Stomach smooth muscle (tissue), 2 donors: ENCODE measurements around the gene SPIN1.

Experiments
- H3K27ac ChIP-seq: one replicate; pipeline ENCODE4 v1.7.0; 2013; ENCODE audit warnings: mild to moderate bottlenecking, low read length, inconsistent platforms
- H3K27me3 ChIP-seq, 2 donors: one replicate each; pipeline ENCODE4 v1.7.0; 2013; ENCODE audit warnings: low read length in 2 of 2; ENCODE audit not compliant: insufficient read depth in 2 of 2, control insufficient read depth in 1 of 2
- H3K36me3 ChIP-seq, 2 donors: one replicate each; pipeline ENCODE4 v1.7.0; 2013; ENCODE audit warnings: low read length in 2 of 2; ENCODE audit not compliant: control insufficient read depth in 2 of 2, insufficient read depth in 2 of 2
- H3K4me1 ChIP-seq: one replicate; pipeline ENCODE4 v1.7.0; 2013; ENCODE audit warnings: low read length; ENCODE audit not compliant: control insufficient read depth, insufficient read depth
- H3K4me3 ChIP-seq, 2 donors: one replicate each; pipeline ENCODE4 v1.7.0; 2013; ENCODE audit warnings: low read length in 2 of 2
- H3K9ac ChIP-seq, 2 donors: one replicate each; pipeline ENCODE4 v1.7.0; 2013; ENCODE audit warnings: low read length in 2 of 2, mild to moderate bottlenecking in 1 of 2
- H3K9me3 ChIP-seq, 2 donors: one replicate each; pipeline ENCODE4 v1.7.0; 2013; ENCODE audit warnings: low read length in 2 of 2; ENCODE audit not compliant: control insufficient read depth in 2 of 2
- donor health status: healthy.
- donor health status: Pancreatic carcinoma.

The SPIN1 gene

GRCh38 chr9:88433583-88434255 is 45.5 kb downstream of the SPIN1 start:
- no peak overlapping the region for H3K27ac ChIP-seq
- H3K9me3 ChIP-seq, result no peaks in the 10 kb centered on the region

GRCh38 chr9:88435336-88435735 is 47.1 kb downstream of the SPIN1 start:
- no peaks in the 10 kb centered on the region for H3K27me3 ChIP-seq
- H3K4me3 ChIP-seq, result no peak overlapping the region
- H3K9me3 ChIP-seq, result no peaks in the 10 kb centered on the region
- H3K4me1 ChIP-seq, result no peaks in the 10 kb centered on the region
- H3K9ac ChIP-seq, result no peak overlapping the region
- no peak overlapping the region for H3K27ac ChIP-seq
- H3K36me3 ChIP-seq, result peaks cover 10 to 18% of the 10 kb centered on the region in 2 donors

More at GRCh38 chr9:88433583-88434255, 45.5 kb downstream of the SPIN1 start:
- H3K4me3 ChIP-seq, result no peak overlapping the region
- H3K36me3 ChIP-seq, result peaks cover 10 to 24% of the 10 kb centered on the region in 2 donors
- H3K4me1 ChIP-seq, result no peaks in the 10 kb centered on the region
- H3K9ac ChIP-seq, result no peak overlapping the region
- H3K27me3 ChIP-seq, result no peaks in the 10 kb centered on the region

GRCh38 chr9:88436379-88436778 is 48.1 kb downstream of the SPIN1 start:
- Histone ChIP-seq H3K36me3 (peaks cover 10 to 18% of the 10 kb centered on the region in 2 donors), H3K27ac (no peak overlapping the region), H3K9me3 (no peaks in the 10 kb centered on the region)

DNA sequence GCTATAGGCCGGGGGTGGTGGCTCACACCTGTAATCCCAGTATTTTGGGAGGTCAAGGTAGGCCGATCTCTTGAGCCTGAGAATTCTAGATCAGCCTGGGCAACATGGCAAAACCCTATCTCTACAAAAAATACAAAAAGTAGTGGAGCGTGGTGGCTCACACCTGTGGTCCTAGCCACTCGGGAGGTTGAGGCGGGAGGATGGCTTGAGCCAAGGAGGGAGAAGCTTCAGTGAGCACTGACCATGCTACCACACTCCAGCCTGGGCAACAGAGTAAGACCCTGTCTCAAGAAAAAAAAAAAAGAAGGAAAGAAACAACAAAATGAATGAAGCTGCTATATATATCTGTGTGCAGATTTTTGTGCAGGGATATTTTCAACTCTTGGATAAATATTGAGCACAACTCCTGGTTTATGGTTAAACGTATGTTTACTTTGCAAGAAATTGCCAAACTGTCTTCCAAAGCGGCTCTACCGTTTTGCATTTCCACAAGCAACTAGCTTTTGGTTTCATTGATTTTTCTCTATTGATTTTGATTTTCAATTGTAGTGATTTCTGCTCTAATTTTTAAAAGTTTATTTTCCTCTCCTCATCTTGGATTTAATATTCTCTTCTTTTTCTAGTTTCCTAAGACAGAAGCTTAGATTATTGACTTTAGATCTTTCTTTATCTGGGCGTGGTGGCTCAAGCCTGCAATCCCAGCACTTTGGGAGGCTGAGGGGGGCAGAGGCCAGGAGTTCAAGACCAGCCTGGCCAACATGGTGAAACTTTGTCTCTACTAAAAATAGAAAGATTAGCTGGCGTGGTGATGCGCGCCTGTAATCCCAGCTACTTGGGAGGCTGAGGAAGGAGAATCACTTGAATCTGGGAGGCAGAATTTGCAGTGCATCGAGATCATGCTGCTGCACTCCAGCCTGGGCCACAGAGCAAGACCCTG is 49.2 kb downstream of the SPIN1 start:
- peaks cover 10 to 18% of the 10 kb centered on the region in 2 donors for H3K36me3 ChIP-seq
- H3K27me3 ChIP-seq, result no peaks in the 10 kb centered on the region
- no peak overlapping the region for H3K9ac ChIP-seq
- H3K27ac ChIP-seq, result no peak overlapping the region
- H3K4me3 ChIP-seq, result no peak overlapping the region
- no peaks in the 10 kb centered on the region for H3K9me3 ChIP-seq
- H3K4me1 ChIP-seq, result no peaks in the 10 kb centered on the region

More at GRCh38 chr9:88436379-88436778, 48.1 kb downstream of the SPIN1 start:
- Histone ChIP-seq H3K4me1 (no peaks in the 10 kb centered on the region), H3K27me3 (no peaks in the 10 kb centered on the region), H3K4me3 (no peak overlapping the region), H3K9ac (no peak overlapping the region)

GRCh38 chr9:88438811-88439210 is 50.6 kb downstream of the SPIN1 start:
- Histone ChIP-seq H3K9me3 (no peaks in the 10 kb centered on the region), H3K4me3 (no peak overlapping the region), H3K27me3 (no peaks in the 10 kb centered on the region), H3K27ac (no peak overlapping the region), H3K9ac (no peak overlapping the region), H3K36me3 (peaks cover 7 to 13% of the 10 kb centered on the region in 2 donors), H3K4me1 (no peaks in the 10 kb centered on the region)

DNA sequence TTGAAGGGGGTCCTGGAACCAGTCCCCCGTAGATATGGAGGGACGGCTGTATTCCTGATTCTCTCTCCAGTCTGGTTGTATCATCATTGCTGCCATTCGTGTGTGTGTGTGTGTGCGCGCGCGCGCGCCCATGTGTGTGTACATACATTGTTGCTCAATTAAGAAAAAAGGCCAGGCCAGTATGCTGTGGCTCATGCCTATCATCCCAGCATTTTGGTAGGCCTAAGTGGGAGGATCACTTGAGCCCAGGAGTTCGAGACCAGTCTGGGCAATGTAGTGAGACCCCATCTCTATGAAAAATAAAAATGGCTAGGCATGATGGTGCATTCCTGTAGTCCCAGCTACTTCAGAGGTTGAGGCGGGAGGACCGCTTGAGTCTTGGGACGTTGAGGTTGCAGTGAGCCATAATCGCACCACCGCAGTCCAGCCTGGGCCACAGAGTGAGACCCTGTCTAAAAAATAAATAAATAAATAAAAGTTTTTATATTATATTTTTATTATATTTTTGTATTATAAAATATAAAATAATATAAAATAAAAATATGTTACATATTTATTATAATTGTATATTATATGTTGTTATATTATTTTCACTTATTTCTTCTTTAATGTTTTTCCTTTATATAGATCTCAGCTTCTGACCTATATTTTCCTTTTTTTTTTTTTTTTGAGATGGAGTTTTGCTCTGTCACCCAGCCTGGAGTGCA is 53.2 kb downstream of the SPIN1 start:
- Histone ChIP-seq H3K4me3 (no peak overlapping the region), H3K9ac (no peak overlapping the region), H3K4me1 (no peaks in the 10 kb centered on the region), H3K27me3 (no peaks in the 10 kb centered on the region), H3K27ac (no peak overlapping the region), H3K9me3 (no peaks in the 10 kb centered on the region), H3K36me3 (peaks cover 3% of the 10 kb centered on the region in 2 donors)

DNA sequence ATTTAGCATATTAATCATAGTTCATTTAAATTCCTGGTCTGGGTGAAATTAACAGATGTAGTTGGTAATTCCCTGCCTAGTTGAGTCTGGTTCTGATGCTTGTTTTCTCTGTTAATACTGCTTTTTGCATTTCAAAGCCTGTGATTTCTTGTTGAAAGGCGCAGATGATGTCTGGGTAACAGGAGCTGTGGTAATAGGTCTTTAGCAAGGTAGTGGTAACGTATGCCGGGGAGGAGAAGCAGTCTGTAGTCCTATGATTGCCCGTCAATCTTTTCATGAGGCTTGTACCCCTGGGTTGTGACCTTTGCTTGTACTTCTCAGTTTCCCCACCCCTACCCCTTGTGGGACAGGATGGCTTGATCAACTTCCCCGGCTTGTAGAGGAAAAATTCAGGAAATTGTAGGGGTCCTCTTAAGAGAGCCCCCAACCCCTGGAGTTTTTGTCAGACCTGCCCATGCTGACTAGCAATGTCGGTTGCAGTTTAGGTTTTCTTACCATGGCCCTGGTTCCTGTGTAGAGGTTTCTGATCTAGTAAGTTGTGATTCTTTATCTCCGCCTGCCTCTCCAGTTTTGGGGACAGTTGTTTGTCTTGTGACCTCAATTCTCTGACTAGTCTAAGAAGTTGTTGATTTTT is 55.4 kb downstream of the SPIN1 start:
- H3K9me3 ChIP-seq, result no peaks in the 10 kb centered on the region
- no peak overlapping the region for H3K27ac ChIP-seq
- H3K4me3 ChIP-seq, result no peak overlapping the region
- H3K4me1 ChIP-seq, result no peaks in the 10 kb centered on the region
- H3K9ac ChIP-seq, result no peak overlapping the region
- no peaks in the 10 kb centered on the region for H3K27me3 ChIP-seq
- H3K36me3 ChIP-seq, result no peaks in the 10 kb centered on the region

DNA sequence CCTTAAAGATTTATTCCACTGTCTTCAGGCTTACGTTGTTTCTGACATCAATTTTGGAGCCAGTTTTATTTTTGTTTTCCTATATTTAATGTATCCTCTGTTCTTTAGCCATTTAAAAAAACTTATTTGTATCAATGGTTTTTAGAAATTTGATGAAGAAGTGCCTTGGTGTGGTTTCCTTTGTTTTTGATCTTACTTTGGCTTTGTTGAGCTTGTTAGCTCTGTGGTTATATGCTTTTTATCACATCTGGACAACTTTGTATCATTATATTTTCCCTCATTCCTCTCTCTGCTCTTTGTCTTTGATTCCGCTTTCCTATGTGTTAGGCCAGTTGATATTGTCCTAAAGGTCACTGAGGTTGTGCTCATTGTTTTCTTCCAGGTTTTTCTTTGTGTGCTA is 58.5 kb downstream of the SPIN1 start:
- Histone ChIP-seq H3K27ac (no peak overlapping the region), H3K9me3 (no peaks in the 10 kb centered on the region)

GRCh38 chr9:88447431-88447830 is 59.2 kb downstream of the SPIN1 start:
- H3K36me3 ChIP-seq, result peaks cover 4 to 22% of the 10 kb centered on the region in 2 donors
- no peak overlapping the region for H3K9ac ChIP-seq
- no peaks in the 10 kb centered on the region for H3K4me1 ChIP-seq
- H3K27ac ChIP-seq, result no peak overlapping the region
- no peak overlapping the region for H3K4me3 ChIP-seq
- H3K27me3 ChIP-seq, result no peaks in the 10 kb centered on the region
- no peaks in the 10 kb centered on the region for H3K9me3 ChIP-seq

More for the DNA sequence above, 58.5 kb downstream of the SPIN1 start:
- Histone ChIP-seq H3K27me3 (no peaks in the 10 kb centered on the region), H3K36me3 (peaks cover 4 to 17% of the 10 kb centered on the region in 2 donors), H3K4me1 (no peaks in the 10 kb centered on the region), H3K9ac (no peak overlapping the region), H3K4me3 (no peak overlapping the region)

DNA sequence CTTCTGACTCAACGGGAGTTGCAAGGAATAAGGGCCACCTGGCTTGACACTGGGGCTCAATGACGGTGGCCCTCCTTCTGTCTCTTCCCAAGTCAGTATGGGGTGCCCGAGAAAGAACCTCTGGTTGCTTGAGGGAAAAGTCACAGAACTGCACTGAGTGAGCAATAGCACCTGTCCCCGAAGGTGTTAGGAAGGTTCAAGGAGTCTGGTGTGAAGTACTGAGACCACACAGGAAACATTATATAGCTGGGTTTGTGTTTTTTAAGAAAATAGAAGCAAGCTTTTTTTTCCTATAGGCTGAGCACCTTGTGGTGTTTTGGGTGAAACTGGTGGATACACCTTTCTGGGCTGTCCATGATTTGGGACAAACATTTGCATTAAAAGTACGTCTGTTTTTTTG is 62.9 kb downstream of the SPIN1 start:
- Histone ChIP-seq H3K9ac (no peak overlapping the region), H3K4me1 (no peaks in the 10 kb centered on the region), H3K27ac (no peak overlapping the region), H3K36me3 (peaks cover 4 to 22% of the 10 kb centered on the region in 2 donors), H3K9me3 (no peaks in the 10 kb centered on the region), H3K4me3 (no peak overlapping the region), H3K27me3 (no peaks in the 10 kb centered on the region)
